OCI-M1 (cell line): ENCODE data around the gene RMND5B.
A peak's percentile ranks its signal among the peaks of the same experiment; 100 is the strongest.

Experiments
- DNase-seq: peaks from one replicate; lab custom pipeline; 2025; lab: John Stamatoyannopoulos, UW

RMND5B gene

DNA sequence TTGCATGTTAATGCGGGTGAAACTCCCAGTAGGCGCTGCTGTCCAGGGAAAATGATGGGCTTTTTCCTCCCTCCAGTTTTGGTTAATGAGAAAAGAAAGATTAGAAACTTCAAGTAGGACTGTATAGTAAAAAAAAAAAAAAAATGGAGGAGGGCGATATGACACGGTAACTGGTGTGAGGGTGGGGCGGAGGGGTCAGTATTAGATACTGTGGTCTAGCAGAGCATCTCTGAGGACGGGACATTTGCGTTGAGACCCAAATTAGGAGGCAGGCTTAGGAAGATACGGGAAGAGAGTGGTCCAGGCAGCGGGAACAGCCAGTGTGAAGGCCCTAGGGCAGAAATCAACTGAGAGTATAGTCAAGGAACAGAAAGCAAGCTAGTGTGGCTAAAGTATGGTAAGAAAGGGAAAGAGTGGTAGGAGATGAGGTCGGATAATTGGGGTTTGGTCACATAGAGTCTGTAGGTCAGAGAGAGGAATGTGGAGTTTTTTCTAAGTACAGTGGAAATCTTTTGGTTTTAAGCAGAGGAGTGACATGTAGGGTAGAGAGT is 707 bp downstream of the RMND5B start:
- DNase-seq, result peak; percentile 37

DNA sequence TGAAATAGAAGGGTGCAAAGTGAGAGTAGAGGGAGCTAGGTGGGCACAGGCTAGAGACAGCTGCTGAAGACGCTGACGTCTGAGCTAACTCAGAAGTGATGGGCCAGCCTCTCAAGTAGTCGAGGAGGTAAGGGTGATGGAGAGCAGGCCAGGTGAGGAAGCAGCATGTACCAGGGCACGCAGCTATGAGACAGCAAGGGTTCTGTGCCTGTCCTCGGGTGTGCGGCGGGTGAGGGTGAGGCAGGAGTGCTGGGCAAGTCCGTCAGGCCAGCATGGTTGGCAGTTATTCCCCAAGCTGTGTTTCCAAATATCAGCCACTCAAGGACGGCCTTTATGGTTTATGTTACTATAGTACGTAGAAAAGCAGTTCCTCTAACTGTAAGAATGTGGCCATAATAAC is 6.2 kb downstream of the RMND5B start:
- DNase-seq, result no peak

DNA sequence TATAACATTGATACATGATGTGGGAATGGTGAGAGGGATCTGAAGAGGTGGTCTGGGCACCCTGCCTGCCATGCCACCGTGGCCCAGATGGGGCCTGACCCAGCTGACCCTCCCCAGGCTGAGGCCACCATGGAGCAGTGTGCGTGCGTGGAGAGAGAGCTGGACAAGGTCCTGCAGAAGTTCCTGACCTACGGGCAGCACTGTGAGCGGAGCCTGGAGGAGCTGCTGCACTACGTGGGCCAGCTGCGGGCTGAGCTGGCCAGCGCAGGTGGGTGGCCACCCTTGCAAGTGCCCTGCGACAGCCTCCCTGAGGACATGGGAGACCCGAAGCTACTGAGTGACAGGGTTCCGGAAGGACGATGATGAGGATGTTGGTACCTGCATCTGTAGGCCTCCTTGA is 7.2 kb downstream of the RMND5B start:
- no peak for DNase-seq

DNA sequence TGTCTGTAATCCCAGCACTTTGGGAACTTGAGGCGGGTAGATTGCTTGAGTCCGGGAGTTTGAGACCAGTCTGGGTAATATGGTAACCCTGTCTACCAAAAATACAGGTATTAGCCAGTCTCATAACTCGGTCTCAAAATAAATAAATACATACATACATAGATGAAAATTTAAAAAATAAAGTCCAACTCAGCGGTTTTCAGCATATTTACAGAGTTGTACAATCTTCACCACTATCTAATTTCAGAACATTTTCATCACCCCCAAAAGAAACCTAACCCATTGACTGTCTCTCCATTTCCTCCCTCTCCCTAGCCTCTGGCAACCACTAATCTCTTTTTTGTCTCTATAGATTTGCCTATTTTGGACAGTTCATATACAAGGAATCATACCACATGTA is 10.7 kb downstream of the RMND5B start:
- DNase-seq, result no peak

DNA sequence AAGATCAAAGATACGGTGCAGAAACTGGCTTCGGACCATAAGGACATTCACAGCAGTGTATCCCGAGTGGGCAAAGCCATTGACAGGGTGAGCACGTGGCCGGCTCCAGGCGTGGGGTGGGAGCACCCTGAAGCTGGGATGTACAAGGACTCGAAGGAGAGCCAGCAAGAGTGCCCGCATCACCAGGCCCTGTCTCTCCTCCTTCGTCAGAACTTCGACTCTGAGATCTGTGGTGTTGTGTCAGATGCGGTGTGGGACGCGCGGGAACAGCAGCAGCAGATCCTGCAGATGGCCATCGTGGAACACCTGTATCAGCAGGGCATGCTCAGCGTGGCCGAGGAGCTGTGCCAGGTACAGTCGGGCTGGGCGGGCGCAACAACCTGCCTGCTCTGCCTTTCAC is 11.8 kb downstream of the RMND5B start:
- no peak for DNase-seq

DNA sequence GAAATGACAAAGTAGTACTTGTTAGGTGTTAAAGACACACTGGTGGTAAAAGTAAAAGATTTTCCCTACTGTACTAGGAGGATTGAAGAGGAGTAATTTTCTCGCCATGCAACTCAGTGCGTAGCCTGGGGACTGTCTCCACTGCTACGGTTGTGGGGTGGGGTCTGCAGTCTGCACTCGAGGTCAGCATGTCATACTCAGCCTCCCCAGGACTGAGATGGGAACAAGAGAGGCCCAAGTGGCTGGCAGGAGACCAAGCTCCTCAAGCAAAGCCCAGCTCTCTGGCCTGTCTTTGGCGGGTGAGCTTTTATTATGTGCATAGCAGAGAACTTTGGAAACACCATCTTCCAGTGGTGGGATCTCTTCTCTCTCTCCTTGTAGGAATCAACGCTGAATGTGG is 12.4 kb downstream of the RMND5B start:
- DNase-seq, result no peak

DNA sequence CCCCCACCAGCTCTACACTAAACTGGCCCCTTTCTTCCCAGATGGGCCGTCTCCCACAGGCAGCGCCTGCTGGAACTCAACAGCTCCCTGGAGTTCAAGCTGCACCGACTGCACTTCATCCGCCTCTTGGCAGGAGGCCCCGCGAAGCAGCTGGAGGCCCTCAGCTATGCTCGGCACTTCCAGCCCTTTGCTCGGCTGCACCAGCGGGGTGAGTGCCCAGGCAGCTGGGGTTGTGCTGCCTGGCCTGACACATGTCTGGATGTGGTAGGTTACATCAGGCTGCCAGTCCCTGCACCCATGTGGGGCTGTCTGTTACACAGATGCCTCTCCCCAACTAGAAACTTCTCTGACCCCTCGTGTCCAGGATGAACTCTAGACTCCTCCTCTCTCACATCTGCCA is 13.1 kb downstream of the RMND5B start:
- no peak for DNase-seq

DNA sequence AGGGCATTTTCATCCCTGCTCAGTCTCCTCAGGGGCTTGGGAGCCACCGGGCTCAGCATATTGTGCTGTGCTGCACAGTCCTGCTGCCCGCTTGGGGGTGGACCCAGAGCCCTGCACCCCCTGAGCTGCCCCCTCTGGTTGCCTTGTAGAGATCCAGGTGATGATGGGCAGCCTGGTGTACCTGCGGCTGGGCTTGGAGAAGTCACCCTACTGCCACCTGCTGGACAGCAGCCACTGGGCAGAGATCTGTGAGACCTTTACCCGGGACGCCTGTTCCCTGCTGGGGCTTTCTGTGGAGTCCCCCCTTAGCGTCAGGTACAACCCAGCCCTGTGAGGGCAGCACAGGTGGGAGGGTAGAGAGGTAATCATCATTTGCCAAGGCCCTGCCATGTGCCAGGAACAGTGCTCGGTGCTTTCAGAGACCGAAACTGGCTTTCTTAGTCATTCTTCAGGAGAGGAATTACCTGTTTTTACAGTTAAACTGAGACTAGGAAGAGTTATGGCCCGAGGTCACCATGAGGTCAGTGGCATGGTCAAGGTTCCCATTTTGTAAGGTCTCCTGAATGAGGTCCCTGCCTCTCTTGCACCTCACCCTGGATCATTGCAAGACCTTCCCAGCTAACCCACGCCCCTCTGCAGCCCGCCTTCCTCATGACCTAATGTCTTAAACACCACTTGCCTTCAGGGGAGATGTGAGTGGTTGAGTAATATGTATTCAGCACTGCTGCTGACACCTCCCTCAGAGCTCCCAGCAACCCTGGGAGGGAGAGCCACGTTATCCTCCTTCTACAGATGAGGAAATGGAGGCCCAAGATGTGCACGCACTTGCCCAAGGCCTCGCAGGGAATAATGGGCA is 15.4 kb downstream of the RMND5B start:
- DNase-seq, result peak; percentile 47

DNA sequence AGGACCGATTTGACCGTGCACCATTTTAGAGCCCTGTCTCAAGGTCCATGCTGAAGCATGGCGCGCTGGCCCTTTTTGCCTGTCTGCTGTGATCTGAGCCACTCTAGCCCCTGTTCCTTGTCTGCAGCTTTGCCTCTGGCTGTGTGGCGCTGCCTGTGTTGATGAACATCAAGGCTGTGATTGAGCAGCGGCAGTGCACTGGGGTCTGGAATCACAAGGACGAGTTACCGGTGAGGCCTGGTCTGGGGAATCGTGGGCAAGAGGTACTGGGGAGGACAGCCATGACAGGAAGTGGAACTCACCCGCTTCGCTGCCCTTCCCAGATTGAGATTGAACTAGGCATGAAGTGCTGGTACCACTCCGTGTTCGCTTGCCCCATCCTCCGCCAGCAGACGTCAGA is 16.6 kb downstream of the RMND5B start:
- no peak for DNase-seq

DNA sequence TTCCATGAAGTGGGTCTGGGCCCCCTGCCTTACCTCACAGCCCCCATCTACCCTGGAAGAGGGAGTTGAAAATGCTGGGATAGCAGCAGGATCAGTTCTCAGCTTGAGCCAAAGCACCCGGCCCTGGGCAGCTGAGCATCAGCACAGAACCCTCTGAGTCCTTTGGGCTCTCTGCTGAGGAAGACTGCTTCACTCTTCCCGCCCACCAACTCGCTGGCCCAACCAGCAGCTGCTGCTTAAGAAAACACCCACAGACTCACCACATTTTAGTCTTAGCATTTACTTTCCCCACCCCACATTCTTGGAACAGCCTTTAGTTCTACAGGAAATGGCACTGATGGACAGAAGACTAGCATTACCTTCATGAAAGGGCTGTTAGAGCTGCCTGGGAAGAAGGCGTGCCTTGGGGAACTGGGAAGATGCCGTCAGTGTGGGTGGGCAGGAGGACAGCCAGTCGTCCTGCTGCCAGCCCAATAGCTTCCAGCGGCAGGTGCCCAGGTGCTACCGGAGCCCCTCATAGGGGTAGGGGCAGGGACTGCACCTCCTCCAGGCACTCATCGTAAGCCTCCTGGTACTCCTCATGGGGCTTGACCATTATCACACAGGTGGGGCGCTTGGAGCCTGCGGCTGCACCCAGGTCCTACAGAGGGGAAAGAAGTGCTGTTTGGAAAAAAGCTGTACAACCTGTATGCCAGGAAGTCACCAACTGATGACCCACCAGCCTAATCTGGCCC is 18.6 kb downstream of the RMND5B start:
- no peak for DNase-seq

DNA sequence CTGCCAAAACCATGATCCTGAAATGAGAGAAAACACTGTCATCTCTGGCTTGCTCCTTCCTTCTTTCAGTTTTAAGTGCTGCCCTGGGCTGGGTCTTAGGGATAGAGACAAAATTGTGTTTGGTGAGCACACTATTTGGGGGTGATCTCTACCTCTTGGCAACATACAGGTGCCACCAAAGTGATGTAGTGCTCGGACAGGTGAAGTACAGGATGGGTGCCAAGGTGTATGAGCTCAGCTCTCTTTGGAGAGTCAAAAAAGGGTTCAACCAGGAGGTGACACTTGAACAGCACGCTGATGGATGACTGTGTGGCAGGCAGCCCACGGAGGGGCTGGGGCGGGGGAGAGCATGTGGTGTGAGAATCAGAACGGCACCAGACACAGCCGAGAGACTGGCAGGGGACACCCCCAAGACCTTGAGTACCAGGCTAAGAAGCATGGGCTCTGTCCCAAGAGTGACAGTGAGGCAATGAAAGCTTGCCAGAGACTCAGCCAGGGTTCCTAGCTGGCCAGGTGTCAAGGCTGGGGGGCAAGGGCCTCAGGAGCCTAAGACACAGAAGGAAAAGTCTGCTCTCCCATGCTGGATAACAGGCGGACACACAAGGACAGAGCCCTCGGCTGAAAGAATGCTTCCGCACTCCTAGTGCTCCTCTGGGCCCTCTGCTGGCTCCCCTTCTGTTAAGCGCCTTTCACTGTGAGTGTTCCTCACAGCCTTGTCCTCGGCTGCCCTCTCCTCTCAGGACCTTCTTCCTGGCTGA is 20.3 kb downstream of the RMND5B start:
- DNase-seq, result no peak

DNA sequence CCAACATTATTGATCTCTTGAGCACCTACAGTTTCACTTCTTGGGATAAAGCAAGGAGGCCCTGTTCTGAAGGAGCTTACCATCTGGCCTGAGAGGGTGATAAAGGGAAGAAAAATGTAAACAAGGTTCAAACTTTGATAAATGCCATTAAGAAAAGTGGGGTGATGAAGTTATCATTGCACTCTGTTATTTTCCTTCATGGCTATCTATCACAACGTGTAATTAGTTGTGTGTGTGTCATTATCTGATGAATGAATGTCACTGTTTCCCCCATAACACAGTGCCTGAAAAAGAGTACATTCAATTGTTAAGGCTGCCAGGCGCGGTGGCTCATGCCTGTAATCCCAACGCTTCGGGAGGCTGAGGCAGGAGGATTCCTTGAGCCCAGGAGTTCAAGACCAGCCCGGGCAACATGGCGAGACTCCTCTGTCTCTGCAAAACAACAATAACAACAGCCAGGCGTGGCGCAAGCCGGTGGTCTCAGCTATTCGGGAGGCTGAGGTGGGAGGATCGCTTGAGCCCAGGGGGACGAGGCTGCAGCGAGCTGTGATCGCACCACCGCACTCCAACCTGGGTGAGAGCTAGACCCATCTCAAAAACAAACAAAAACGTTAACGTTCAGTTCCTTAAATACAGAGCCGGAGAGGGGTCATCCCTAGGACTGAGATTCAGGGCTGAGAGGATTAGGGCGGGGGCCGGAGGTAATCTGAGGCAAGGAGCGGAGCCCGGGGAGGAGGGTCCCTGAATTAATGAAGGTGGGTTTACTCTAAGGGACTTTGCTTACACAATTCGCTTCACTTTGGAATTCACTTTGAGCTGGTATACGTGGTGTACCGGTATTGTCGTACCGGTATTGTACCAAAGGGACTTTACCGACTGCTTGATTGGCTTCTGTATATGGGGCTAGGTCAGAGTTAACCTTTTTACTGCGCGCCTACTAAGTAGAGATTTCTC is 22.0 kb downstream of the RMND5B start:
- DNase-seq, result no peak

DNA sequence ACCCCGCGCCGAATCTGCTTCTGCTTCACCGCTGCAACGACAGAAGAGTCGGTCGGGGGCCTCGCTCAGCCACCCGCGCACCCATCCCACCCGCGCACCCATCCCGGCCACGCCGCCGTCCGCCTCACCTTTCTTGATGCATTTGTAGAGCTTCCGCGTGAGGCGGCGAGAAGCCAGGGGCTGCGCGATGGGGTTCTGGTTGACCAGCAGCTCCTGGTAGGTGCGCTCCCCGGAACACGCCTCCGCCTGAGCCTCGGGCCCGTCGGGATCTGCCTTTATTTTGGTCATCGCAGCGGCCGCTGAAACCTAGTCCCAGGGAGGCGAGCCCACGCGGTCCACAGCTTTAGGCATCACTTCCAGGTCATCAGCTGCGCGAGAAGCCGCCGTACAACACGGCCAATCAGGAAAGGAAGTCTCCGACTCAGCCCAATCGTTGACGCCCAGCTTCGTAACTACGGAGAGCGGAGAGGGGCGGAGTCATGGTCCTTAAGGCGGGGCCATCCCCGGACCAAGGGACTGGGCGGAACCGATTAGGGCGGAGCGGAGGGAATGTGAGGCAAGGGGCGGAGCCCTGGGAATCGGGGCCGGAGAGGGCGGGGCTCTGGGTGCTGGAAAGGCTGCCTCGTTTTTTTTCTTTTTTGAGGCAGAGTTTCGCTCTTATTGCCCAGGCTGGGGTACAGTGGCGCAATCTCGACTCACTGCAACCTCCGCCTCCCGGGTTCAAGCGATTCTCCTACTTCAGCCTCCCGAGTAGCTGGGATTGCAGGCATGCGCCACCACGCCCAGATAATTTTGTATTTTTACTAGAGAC is 22.9 kb downstream of the RMND5B start, which contains the start of gene NHP2:
Gene NHP2, minus strand, starts transcription at position 356 of the 811 bp plus-strand sequence. Its CDS starts 68 bp downstream, at position 288.
- peak; percentile 99 for DNase-seq

DNA sequence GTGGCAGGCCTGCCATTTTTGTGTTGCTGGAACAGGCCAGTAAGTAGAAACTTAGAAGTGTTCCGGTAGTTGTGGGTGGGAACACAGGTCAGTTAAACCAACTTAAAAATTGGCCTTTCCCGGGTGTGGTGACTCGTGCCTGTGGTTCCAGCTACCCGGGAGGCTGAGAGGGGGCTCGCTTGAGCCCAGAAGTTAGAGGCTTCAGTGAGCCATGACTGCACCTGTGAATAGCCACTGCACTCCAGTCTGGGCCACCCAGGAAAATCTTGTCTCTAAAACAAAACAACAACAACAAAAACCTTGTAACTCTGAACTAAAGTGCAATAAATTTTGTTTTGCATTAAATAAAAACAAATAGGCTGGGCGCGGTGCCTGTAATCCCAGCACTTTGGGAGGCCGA is 24.3 kb downstream of the RMND5B start:
- no peak for DNase-seq

DNA sequence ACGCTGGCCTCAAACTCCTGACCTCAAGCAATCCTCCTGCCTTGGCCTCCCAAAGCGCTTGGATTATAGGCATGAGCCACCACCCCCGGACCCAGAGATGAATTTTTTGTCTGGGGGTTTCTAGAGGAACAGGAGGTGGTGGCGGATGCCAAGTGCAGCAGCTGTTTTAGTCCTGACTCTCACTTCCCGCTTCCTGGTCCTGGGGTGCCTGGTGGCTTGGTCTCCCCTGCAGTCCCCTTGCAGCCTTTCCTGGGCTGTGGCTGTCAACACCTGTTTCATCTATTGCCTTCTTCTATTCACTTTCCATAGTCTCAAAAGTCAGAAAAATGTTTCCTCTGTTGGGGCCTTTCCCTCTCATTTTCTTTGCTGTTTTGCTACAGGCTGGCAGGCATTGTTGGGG is 29.4 kb downstream of the RMND5B start:
- DNase-seq, result no peak

DNA sequence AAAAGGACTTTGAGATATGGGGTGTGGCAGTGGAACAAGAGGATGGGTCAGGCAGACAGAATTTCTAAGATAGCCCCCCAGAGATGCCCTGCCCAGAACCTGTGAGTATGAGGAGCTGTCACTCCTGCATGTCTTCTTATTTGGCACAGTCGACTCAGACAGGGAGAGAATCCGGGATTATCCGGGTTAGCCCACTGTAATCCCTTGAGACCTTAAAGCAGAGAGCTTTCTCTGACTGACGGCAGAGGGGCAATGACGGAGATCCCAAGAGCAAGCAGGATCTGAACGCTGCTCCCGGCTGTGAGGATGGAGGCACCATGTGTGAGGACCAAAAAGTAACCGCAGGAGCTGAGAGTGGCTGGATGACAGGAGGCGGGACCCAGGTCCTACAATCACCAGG is 31.7 kb downstream of the RMND5B start:
- no peak for DNase-seq

DNA sequence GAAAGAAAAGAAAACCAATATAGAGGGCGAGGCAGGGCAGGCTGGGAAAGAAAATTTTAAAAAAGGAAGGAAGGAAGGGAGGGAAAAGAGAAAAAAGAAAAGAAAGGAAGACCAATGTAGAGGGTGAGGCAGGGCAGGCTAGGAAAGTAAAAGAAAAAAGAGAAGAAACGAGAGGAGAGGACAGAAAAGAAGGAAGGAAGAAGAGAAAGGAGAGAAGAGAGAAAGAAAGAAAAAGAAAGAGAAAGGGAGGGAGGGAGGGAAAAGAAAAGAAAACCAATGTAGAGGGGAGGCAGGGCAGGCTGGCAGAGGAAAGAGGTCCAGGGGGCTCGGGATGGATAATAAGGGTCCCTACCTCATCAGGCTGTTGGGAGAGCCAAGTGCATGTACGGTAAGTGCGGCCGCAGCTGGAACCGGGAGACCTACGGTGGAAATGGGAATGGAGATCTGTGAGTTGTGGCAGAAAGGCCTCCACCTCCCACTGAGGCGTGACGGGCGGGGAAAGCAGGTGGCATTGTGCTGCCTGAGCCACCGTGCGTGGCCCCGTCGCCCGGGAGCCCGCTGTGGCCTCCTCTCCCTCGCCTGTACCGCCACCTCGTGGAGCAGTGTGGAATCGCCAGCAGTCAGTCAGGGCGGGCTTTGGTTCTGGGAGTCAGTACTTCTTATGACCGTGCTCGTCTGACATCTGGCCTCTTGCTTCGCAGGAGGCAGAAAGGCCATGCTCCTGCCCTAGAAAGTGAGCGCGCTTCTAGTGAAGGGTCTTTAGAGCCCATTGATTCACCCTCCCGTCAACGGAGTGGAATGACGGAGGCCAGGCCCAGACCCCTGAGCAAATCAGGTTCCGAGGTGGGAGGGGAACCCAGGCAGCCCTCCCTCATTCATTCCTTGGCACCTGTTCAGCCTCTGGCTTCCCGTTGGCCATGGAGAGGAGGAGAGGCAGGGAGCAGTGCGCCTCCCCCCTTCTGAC is 33.2 kb downstream of the RMND5B start:
- peak; percentile 92 for DNase-seq

DNA sequence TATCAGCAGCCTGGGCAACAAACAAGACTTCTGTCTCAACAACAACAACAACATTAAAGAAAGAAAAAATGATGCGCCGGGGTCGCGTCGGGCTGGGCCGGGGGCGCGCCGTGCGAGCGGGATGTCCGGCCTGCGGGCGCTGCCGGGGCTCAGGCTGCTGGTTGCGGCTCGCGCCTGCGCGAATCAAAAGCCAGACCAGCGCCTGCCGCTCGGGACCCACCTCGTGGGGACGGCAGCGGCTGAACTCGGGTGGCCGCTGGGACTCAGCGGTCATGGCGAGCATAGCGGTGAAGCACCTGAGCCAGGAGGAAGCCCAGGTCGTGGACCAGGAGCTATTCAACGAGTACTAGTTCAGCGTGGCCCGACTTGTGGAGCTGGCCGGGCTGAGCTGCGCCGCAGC is 34.8 kb downstream of the RMND5B start:
- no peak for DNase-seq

DNA sequence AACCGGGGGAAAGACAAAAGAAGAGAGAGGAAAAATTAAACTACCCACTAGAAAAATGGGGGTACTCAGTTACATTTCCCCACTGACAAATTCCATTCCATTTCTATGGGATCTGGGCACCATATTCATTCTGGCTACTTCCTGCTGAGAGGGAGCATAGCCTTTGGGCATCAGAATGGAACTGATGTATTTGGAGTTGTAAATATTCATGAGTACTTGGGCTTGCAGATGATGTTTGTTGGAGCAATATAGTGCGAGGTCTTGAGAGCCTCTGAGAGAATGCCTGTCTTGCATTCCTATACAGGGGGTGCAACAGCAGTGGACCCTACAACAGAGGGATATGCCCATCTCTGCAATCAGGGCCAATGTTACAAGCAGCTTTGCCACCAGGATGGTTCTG is 39.6 kb downstream of the RMND5B start:
- DNase-seq, result no peak
